AML-193 (cell line): Measurements from ENCODE around the gene PXMP2.
"Not testable (repeated sequence)": the region's sequence is repeated elsewhere in the genome, so short reads cannot be mapped to it uniquely, and the experiment has no call there.

Experiments used
- DNase-seq, 2 experiments: peaks; one replicate each; lab custom pipeline; 2025; lab: John Stamatoyannopoulos, UW

The PXMP2 gene

GRCh38 chr12:132753670-132754069 is 66.3 kb downstream of the PXMP2 start:
- not testable (repeated sequence) for DNase-seq

GRCh38 chr12:132754160-132754932 is 67.0 kb downstream of the PXMP2 start:
- DNase-seq, result no peak
